Nucleus accumbens (tissue), 56 donors: Measurements from ENCODE around the gene ZBED3.
"Not testable (repeated sequence)": the region's sequence is repeated elsewhere in the genome, so short reads cannot be mapped to it uniquely, and the experiment has no call there.

ENCODE experiments used
- DNase-seq, 56 donors: peaks; one replicate each; lab custom pipeline; 2025; lab: John Stamatoyannopoulos, UW

The ZBED3 gene

DNA sequence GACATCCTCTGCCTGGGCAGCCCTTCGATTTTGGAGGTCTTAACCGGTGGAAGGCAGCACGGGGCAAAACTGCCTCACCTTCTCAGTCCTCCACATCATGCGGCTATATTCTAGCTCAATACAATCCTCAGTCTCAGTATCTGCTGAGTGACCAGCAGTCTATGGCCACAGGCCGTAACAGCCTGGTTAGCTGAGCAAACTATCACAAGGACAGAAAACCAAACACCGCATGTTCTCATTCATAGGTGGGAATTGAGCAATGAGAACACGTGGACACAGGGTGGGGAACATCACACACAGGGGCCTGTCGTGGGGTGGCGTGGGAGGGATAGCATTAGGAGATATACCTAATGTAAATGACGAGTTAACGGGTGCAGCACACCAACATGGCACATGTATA, 6.6 kb downstream of the ZBED3 start:
- DNase-seq, result not testable (repeated sequence)

DNA sequence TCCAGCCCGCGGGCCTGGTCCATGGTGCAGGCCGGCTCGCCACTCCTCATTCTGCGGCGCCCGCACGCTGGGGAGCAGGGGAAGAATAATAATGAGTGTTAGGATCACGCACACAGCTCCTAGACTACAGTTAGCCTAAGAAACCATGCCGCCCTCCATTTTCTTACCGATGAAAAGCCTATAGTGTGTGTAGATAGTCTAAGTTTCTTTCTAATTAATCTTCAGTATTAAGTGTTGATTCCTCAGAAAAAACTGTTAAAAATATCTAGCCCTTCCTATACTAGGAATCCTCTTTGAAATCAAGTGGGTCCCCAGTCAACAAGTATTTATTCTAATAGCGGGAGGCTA, 9.3 kb downstream of the ZBED3 start:
- no peak for DNase-seq

DNA sequence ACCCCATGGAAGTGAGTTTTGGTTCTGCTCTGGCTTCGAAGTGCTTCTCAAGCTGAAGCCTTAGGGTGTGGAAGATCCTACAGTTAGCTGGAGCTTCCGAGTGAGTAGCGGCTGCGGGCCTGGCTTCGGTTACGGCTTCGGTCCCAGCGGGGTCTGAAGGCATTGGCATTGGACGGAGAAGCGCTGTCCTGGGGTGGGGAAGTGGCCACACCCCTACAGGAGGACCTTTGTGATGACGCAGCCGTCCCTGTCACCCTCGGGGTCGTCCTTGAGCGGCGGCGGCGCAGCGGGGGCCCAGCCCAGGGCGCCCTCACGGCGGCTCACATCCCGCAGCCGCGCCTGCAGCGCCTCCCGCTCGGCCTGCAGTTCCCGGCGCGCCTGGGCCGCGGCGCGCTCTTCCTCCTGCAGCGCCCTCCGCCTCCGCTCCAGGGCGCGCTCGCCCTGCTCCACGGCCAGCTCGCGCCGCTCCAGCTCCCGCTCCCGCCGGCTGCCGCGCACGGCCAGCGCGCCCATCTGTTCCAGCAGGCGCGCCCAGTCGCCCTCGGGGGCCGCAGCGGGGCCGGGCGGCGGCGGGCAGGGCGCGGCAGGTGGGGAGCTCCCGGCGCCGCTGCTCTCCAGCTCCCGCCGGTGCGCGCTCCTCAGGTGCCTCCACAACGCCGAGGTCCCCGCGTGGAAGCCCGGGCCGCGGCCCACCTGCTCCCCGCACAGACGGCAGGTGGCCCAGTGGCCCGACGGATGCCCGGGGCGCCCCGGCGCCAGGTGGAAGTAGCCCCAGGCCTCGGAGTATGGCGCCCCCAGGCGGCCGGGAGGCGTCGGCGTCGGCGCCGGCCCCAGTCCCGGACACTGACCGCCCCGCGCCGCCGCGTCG, 9.9 kb downstream of the ZBED3 start:
- DNase-seq, result peak in 49 of 56 donors; percentile 8 to 82 (median 57)

DNA sequence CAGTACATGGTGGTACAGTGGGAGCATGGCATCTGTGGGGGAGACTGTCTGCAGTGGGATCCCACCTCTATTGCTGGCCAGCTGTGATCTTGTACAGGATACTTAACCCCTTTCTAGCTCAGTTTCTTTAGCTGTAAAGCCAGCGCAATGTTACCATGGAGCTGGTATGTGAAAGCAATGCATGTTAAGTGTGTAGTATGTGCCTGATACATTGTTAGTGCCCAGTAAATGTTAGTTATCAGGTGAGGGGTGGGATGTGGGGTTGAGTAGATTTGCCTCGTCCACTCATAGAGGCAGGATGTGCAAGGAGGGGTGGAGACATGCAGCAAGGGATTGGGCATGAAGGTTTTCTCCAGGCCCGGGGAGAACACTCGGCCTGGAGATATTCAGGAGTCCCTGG, 12.3 kb downstream of the ZBED3 start:
- DNase-seq, result no peak

DNA sequence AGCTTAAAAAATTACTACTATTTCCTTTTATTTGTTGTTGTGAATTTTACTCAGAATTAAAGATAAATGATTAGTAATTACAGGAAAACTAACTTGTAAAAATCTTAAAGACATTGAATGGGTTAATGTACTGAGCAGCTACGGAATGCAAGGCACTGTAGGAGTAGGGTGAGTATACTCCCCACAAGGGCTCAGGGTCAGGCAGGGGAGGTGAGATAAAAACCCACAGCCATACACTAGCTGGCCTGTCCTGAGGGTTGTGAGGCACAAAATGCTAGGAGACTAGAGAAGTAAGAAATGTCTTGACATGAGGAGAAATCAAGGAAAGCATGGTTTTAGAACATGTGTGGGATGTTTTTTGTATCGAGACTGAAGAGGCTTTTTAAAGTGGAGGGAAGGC, 13.4 kb downstream of the ZBED3 start:
- DNase-seq, result no peak

DNA sequence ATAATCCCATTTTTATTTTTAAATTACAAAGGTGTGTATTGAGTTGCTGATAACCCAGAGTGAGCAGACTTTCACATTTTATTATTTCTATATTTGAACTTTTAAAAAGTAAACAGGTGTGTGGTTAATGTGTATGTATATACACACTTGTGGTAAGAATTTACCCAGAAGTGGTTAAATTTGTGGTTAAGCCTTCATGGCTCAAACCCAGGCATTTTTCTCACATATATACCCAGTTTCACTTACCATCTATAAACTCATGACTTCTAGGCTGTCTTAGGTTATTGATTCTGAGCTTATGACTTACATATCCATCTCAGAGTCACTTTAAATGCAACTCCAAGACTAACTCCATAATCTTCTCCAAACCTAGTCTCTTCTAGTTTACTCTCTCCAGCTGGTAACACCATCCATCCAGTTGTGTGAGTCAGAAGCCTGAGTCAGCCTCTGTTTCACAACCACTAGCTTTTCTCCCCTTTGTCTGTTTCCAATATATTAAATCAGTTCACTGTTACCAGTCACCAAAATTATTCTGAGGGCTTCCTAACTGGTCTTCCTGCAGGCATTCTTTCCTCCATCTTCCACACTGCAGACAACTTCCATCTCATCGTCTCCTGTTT, 20.2 kb downstream of the ZBED3 start:
- peak in 1 of 56 donors; percentile 3 for DNase-seq

DNA sequence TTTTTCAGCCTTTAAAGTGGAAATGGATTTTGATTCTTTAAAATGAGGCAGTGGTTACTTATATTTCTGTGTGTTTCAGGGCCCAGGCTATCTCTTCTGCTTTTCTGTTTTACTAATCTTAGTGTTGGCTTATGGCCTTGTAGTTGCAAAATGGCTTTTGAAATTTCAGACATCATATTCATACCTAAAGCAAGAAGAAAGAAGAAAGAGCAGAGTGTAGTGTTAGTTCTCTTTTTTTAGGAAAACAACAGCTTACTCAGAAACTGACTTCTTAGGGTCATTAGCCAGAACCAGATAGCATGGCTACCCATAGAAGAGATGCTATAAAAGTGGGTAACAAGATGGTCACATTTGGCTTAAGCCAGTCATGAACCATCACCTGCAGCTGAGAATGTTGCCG, 20.9 kb downstream of the ZBED3 start:
- no peak for DNase-seq

DNA sequence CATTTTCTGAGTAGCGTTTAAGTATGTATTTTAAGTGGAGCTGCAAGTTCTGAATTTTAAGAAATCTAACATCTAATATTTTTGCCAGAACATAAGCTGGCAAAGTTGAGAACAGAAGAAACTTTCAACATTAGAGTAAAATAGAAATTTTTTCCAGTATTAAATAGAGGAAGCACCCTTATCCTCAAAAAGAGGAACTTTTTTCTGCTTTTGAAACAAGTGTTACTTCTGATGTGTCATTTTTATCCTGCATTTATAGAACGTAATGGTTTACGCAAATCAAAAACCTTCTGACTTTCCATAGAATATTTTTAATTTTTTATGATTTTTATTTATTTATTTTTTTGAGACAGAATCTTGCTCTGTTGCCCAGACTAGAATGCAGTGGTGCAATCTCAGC, 21.8 kb downstream of the ZBED3 start:
- no peak for DNase-seq

DNA sequence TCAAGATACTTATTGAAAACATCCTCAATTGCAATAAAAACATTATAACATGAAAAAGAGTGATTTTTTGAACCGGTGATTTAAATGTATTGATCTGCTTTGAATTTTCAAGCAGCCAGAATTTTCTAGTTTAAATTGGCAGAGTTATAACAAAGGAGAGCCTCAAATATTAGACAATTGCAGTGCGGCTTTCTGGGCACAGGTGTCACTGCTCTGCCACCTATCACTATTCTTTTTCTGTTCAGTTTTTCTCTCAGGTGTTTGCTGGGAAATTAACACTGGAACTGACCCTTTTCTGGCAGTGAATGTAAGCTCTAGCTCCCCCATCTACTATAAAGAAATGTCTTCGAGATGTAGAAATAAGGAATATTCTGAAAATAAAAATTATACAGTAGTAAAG, 23.0 kb downstream of the ZBED3 start:
- DNase-seq, result peak in 1 of 56 donors; percentile 10

DNA sequence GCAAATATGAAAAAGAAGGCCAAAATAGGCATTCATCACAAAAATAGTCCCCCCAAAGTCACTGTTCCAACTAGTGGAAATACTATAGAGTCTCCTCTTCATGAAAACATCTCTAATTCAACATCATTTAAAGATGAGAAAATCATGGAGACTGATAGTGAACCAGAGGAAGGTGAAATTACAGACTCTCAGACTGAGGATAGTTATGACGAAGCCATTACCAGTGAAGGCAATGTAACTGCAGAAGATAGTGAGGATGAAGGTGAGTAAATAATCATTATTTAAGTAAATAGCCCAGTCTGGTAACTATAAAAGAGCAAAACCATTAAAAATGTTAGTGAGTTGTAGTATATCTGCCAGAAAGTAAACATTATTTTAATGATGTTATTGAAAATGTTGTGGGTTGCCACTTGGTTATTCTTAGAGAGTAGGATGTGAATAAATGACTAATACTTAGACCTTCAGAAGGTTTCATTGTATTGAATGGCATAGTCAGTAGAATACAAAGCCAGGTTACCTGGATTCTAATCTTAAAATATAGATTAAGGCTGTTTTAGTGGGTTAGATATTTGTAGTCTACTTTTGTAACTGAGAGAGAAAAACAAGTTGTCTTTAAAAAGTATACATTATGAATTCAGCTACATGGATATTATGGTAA, 40.5 kb downstream of the ZBED3 start:
- no peak for DNase-seq

DNA sequence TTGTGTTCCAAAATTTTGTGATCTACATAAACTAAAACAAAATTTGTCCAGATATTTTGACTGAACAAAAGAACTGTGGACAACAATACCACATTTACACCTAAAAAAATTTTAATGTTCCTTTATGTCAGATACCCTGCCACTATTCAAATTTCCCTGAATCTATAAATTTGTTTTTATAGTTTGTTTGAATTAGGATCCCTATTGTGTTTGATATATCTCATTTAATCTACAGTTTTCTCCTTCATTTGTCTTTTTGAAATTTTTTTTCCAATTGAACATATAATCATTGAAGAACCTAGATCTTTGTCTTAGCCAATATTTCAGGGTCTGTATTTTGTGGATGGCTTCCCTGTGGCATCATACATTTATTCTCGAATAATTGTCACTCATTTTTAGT, 51.1 kb downstream of the ZBED3 start:
- no peak for DNase-seq

DNA sequence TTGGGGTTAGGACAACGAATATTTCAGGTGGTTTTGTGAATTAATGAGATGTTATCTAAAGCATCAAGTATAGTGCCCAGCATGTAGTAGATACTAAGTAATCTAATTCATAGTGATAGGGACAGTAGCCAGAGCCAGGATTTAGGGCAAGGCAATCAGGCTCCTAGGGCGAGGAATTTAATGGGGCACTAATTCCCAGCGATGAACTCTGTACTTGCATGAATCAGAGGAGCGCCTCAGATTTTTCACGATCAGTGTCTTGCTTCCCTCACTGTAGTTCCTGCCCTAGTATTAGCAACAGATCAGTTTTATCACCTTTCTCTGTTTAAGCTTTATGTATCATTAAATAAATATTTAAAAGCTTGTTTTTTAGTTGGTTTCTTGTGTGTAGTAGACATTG, 53.7 kb downstream of the ZBED3 start:
- no peak for DNase-seq

DNA sequence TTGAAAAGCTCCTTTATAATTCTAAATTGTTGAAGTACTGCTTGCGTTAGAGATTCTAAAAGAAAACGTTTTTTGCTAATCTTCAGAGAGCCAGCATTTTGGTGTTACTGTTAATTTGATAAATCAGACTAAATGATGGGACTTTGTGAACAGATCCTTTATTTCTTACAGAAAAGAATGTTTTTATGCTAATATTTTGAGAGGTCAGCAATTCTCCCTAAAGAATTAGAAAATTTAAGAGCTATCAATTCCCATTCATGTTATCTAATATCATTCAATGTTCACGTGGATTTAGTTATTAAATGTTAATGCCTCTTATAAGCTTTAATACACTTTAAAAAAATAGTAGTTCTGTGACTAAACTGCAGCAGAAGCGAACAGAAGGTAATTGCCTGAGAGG, 54.5 kb downstream of the ZBED3 start:
- DNase-seq, result no peak

DNA sequence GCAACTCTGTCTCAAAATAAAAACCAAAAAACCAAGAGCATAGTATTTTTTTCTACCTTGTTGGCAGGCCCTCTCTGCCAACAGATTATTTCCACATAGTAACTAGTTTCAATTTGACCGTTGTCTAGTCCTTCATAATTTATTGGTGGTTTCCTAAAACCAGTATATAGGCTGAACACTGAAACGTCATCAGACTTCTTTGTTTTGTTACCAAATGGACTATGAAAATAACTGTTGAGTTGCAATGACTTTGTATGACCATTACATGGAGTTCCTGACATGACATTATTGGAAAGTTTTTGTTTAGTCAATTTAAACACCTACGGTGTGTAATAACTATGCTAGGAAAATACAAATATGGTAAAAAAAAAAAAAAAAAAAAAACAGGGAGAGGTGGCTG, 55.2 kb downstream of the ZBED3 start:
- no peak for DNase-seq

DNA sequence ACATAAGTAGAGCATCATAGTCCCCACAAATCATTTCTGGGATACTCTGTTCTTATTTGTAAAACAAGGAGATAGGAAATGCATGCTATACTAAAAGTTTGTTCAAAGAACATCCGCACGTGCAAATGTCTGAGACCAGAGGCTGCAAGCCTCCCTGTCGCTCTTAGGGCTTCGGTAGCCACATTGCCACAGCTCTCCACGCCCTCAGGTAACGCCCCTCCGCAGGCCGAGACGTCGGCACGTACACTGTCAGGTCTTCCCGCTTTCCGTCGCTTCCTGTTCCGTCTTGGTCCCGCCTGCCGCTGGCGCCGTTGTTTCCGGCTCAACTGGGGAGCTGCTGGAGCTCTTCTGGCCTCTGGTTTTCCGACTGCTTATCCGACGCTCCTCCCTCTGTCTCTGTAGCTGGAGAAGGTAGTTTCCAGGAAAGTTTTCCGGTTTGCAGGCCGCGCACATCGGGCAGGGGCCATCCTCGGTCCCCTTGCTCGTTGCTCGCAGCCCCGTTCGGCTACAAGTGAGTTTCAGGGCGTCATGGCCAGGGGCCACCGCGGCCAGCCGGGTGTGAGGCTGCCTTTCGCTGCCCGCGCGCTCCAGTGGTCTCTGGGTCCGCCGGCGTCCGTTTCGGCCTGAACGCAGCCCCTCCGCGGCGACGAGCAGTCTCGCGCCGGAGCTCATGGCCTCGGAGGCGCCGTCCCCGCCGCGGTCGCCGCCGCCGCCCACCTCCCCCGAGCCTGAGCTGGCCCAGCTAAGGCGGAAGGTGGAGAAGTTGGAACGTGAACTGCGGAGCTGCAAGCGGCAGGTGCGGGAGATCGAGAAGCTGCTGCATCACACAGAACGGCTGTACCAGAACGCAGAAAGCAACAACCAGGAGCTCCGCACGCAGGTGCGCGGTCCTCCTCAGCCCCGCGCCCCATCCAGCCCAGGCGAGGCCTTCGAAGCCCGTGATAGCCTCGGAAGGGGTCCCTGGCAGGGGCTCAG, 56.7 kb downstream of the ZBED3 start, which contains the start of gene AGGF1:
AGGF1 (plus strand) TSS at position 308 of the 975 bp plus-strand sequence; CDS start at position 671, 363 bp downstream.
- peak; percentile 50 to 96 (median 87) for DNase-seq

DNA sequence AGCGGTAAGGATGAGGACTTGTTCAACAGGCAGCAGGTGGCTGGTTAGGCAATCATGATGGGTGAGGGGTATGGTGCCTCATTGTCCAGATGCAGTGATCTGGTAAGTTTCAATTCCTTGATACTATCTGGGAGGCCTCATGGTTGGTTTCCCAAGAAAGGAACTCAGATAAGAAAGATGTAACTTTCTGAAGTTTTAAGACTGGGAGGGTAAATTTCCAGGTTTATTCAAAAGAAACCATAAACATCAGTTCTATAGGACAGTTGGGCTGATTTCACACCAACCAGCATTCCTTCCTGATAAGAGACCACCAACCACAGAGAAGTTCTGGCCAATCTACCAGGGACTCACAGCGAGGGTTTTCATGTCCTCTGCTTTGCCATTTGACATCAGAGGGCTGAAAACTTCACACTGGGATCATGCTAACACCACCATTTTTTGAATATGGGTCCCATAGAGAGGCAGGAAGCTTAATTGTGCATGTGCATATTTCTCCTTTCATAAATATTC, 57.7 kb downstream of the ZBED3 start:
- peak in 1 of 56 donors; percentile 7 for DNase-seq

DNA sequence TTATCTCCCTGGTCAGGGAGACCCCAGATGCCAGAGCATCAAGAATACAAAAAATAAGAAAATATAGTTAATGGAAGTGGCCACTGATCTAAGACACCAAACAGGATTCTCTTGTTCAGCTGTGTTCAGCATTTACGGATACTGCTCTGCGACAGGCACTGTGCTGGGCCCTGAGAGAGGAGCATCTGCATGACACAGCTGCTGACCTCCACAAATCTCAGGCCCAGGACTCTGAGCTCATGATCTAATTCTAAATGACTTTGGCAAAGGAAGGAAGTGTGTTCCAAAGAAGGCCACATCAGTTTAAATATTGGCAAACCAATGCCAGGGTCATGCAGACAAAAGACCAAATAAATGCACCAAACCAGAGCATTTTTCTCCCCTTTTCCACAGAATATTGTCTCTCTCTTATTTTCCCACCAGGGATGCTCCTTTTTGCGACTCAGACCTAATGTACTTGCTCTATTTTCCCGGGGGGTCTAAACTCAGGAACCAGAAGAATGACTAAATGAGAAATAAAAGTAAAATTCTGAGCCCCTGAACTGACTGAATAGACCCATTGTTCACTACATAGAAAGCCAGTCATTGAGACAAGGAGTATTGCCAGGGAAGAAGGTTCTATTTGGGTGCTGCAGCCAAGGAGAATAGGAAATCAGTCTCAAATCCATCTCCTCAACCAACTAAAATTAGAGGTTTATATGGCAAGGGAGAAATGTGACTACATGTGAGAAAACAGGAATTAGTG, 58.3 kb downstream of the ZBED3 start:
- peak in 18 of 56 donors; percentile 1 to 36 (median 13) for DNase-seq

DNA sequence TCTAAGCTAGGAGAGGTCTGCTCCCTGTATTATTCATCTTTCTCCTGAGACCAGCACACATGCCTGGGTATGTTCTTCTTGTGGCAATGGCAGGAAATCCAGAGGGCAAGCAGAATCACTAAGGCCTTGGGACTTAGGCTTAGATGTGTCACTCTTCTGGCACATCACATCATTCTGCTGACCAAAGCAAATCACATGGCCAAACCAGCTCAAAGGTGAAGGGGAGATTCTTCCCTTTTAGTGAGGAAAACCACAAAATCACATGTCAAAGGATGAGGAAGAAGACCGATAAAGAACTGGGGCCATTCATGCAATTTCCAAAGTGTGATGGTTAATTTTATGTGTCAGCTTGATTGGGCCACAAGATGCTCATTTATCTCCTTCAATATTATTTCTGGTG, 62.6 kb downstream of the ZBED3 start:
- DNase-seq, result no peak
